ENCODE results near the gene SP4. TPM values are rescaled to one million over a fixed set of nuclear protein-coding genes. Genes with fewer than 3 reads are reported as not detected.

SP4 gene
- total RNA-seq, result 10 to 100 TPM; 22.3 to 23.6 TPM

- Mint-ChIP-seq H3K9me3 (no peaks in the 10 kb centered on the region), H3K27me3 (no peaks in the 10 kb centered on the region), H3K4me1 (ENCODE audit: low read depth) (peaks cover 41% of the 10 kb centered on the region), H3K36me3 (ENCODE audit: low read depth) (peaks cover 31% of the 10 kb centered on the region), H3K27ac (peak within 1 kb of the TSS; percentile 98), H3K4me3 (peak within 1 kb of the TSS; percentile 100)
- ChIA-PET POLR2A (interaction anchor here (0.6 to 1.8 kb wide), 9 partner anchors 13 to 166 kb away, joined by 3 to 7 read pairs (median 3); no protein-coding TSS in a partner anchor), CTCF (no interaction called here)
- no peak for TF ChIP-seq CTCF (IDR thresholded peaks at IDR 0.05)
- DNase-seq (peak; percentile 95), ATAC-seq (peak; percentile 78)
- intact Hi-C loops (cut with micrococcal nuclease), result loop anchor here (5.0 to 10.0 kb wide), 2 partner anchors 76 to 163 kb away; no protein-coding TSS in a partner anchor
Observed at GRCh38 chr7:21427871-21428658, at the start of gene SP4. SP4 (plus strand) TSS chr7:21428083; CDS start chr7:21428252, 169 bp downstream.

GRCh38 chr7:21383227-21384220 lies 44.4 kb upstream of the SP4 start:
- ChIA-PET POLR2A (interaction anchor here (1.0 kb wide), 1 partner anchor 45 kb away, joined by 3 read pairs; no protein-coding TSS in a partner anchor), CTCF (interaction anchor here (0.7 to 0.8 kb wide), 2 partner anchors 29 to 43 kb away, joined by 3 read pairs; no protein-coding TSS in a partner anchor)
- peak overlapping the region; percentile 32 for H3K27ac Mint-ChIP-seq
- no peak for DNase-seq
- H3K36me3 Mint-ChIP-seq (ENCODE audit: low read depth), result no peaks in the 10 kb centered on the region
- no peaks in the 10 kb centered on the region for H3K9me3 Mint-ChIP-seq
- ATAC-seq, result peak; percentile 39
- H3K27me3 Mint-ChIP-seq, result no peaks in the 10 kb centered on the region
- intact Hi-C loops (cut with micrococcal nuclease), result no loop called here
- peaks cover 12% of the 10 kb centered on the region for H3K4me1 Mint-ChIP-seq (ENCODE audit: low read depth)
- no peak overlapping the region for H3K4me3 Mint-ChIP-seq
- no peak for TF ChIP-seq CTCF (IDR thresholded peaks at IDR 0.05)

GRCh38 chr7:21393937-21394336 lies 33.9 kb upstream of the SP4 start:
- ChIA-PET POLR2A (no interaction called here), CTCF (no interaction called here)
- no peak for ATAC-seq
- intact Hi-C loops (cut with micrococcal nuclease), result no loop called here
- Mint-ChIP-seq H3K36me3 (ENCODE audit: low read depth) (no peaks in the 10 kb centered on the region), H3K27ac (no peak overlapping the region), H3K27me3 (peaks cover 3% of the 10 kb centered on the region), H3K9me3 (no peaks in the 10 kb centered on the region), H3K4me1 (ENCODE audit: low read depth) (no peaks in the 10 kb centered on the region), H3K4me3 (no peak overlapping the region)
- no peak for TF ChIP-seq CTCF (IDR thresholded peaks at IDR 0.05)
- no peak for DNase-seq

DNA sequence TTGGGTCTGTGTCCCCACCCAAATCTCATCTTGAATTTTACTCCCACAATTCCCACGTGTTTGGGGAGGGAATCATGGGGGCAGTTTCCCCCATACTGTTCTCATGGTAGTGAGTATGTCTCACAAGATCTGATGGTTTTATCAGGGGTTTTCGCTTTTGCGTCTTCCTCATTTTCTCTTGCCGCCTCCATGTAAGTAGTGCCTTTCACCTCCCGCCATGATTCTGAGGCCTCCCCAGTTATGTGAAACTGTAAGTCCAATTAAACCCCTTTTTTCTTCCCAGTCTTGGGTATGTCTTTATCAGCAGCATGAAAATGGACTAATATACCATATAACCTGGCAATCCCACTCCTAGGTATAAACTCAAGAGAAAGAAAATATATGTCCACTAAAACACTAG lies 25.9 kb upstream of the SP4 start:
- Mint-ChIP-seq H3K27me3 (no peaks in the 10 kb centered on the region), H3K27ac (no peak overlapping the region), H3K4me1 (ENCODE audit: low read depth) (no peaks in the 10 kb centered on the region), H3K9me3 (peaks cover 12% of the 10 kb centered on the region), H3K4me3 (no peak overlapping the region), H3K36me3 (ENCODE audit: low read depth) (no peaks in the 10 kb centered on the region)
- POLR2A ChIA-PET, result no interaction called here
- TF ChIP-seq CTCF (IDR thresholded peaks at IDR 0.05), result no peak
- DNase-seq (no peak), ATAC-seq (no peak)
- intact Hi-C loops (cut with micrococcal nuclease), result no loop called here
- CTCF ChIA-PET, result no interaction called here
